Lung (tissue), 12 donors: ENCODE results near the gene QPRT. TPM values are rescaled to one million over a fixed set of nuclear protein-coding genes. Genes with fewer than 3 reads are reported as not detected.
"Not testable (repeated sequence)": the region's sequence is repeated elsewhere in the genome, so short reads cannot be mapped to it uniquely, and the experiment has no call there.

Experiments used
- ATAC-seq: fragments of 200-7000 bp; cut with Tn5 transposase; one replicate; pipeline ENCODE4 v1.9.1; 2020; ENCODE audit warnings: moderate number of reproducible peaks; ENCODE audit not compliant: insufficient read depth, low FRiP score
- DNase-seq, 3 donors: peaks; one replicate each; pipeline ENCODE4 v3.0.0-alpha.2; 2013 to 2017
- H3K27ac ChIP-seq, 2 donors: one replicate each; pipeline ENCODE4 v1.5.1; 2013; ENCODE audit warnings: mild to moderate bottlenecking in 2 of 2, moderate library complexity in 2 of 2, control low read depth in 1 of 2, inconsistent platforms in 1 of 2, low read depth in 1 of 2, low read length in 1 of 2
- H3K27me3 ChIP-seq, 3 donors: one replicate each; pipeline ENCODE4 v1.5.1; 2013; ENCODE audit warnings: low read length in 2 of 3; ENCODE audit not compliant: control insufficient read depth in 3 of 3, insufficient read depth in 3 of 3
- H3K36me3 ChIP-seq, 4 donors: one replicate each; pipeline ENCODE4 v1.5.1; 2013; ENCODE audit warnings: low read length in 4 of 4, mild to moderate bottlenecking in 1 of 4, moderate library complexity in 1 of 4; ENCODE audit not compliant: control insufficient read depth in 4 of 4, insufficient read depth in 4 of 4
- H3K4me1 ChIP-seq, 5 donors: one replicate each; pipeline ENCODE4 v1.5.1; 2013; ENCODE audit warnings: low read length in 5 of 5, mild to moderate bottlenecking in 2 of 5, moderate library complexity in 1 of 5; ENCODE audit not compliant: control insufficient read depth in 5 of 5, insufficient read depth in 5 of 5
- H3K4me3 ChIP-seq: one replicate; pipeline ENCODE4 v1.5.1; 2013; ENCODE audit warnings: mild to moderate bottlenecking, control low read depth, moderate library complexity
- H3K9ac ChIP-seq, 2 donors: one replicate each; pipeline ENCODE4 v1.5.1; 2013; ENCODE audit warnings: low read length in 2 of 2, control low read depth in 1 of 2; ENCODE audit not compliant: insufficient read depth in 1 of 2
- H3K9me3 ChIP-seq, 4 donors: one replicate each; pipeline ENCODE4 v1.5.1; 2013; ENCODE audit warnings: low read length in 3 of 4, mild to moderate bottlenecking in 1 of 4, moderate library complexity in 1 of 4; ENCODE audit not compliant: control insufficient read depth in 4 of 4, insufficient read depth in 3 of 4
- WGBS, 2 donors: extraction: QIAGEN DNeasy Blood & Tissue Kit; methylation state at CpG; one replicate each; pipeline ENCODE4 v1.1.7; 2013; 5-methylcytosine and 5-hydroxymethylcytosine counted together
- polyA plus RNA-seq, 2 donors: library from polyadenylated mRNA; stranded (reverse); fragments of 200-250 nt; gene quantifications; one replicate each; pipeline ENCODE4 v1.2.1, GENCODE V29; 2013
- total RNA-seq, 2 donors: library from RNA; depleted of rRNA in 1 of 2; stranded (reverse); fragments of >200 nt in 1 of 2; gene quantifications; one replicate each; pipeline ENCODE4 v1.2.1, GENCODE V29; 2014 to 2021
- TF ChIP-seq, protein P1 (sequence below): IDR thresholded peaks from 2 replicates; pipeline ENCODE4 v1.5.1; 2012; ENCODE audit warnings: mild to moderate bottlenecking; ENCODE audit errors: control extremely low read depth, extremely low read depth
- donor health status: control.
- donor health status: control.
- donor health status: Bipolar disorder and iron deficiency.
- donor health status: healthy.
- donor health status: DM: yes; HTN: yes; CAD: no.

The QPRT gene
- total and polyA plus RNA-seq, 4 donors: 8.7 to 23.1 (median 15.8) TPM

DNA sequence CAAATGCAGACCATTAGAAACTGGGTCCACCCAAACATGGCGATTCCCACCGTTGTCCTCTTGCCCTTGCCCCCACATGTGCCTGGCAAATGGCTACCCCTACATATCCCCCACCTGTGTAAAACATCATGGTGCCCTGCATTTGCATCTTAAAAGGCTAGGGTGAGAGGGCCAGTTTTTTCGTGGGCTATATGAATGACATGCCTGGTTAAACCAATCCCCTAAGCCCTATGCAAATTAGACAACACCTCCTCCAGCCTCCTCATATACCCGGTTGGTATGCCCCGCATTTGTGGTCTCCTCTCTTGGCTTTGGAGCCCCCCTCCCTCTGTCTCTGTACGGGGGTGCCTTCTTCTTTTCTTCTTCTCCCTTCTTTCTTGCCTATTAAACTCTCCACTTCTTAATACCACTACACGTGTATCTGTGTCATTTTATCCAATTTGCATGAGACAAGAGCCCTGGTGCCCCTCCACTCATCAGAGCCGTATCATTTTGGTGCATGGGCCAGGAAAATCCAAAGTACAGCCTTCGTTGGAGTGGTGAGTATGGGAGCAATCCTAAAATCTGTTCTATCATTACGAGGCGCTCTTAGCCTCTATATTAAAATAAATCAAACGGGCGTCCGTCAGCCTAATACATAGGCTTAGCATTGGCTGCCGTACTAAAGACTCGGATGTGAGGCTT lies 30.1 kb downstream of the QPRT start:
- TF ChIP-seq, protein P1, sequence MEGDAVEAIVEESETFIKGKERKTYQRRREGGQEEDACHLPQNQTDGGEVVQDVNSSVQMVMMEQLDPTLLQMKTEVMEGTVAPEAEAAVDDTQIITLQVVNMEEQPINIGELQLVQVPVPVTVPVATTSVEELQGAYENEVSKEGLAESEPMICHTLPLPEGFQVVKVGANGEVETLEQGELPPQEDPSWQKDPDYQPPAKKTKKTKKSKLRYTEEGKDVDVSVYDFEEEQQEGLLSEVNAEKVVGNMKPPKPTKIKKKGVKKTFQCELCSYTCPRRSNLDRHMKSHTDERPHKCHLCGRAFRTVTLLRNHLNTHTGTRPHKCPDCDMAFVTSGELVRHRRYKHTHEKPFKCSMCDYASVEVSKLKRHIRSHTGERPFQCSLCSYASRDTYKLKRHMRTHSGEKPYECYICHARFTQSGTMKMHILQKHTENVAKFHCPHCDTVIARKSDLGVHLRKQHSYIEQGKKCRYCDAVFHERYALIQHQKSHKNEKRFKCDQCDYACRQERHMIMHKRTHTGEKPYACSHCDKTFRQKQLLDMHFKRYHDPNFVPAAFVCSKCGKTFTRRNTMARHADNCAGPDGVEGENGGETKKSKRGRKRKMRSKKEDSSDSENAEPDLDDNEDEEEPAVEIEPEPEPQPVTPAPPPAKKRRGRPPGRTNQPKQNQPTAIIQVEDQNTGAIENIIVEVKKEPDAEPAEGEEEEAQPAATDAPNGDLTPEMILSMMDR: no peak
- DNase-seq (no peak), ATAC-seq (no peak)
- Histone ChIP-seq H3K27ac (no peak overlapping the region), H3K36me3 (no peaks in the 10 kb centered on the region), H3K27me3 (no peaks in the 10 kb centered on the region), H3K4me3 (no peak overlapping the region), H3K9me3 (no peaks in the 10 kb centered on the region), H3K9ac (no peak overlapping the region), H3K4me1 (peaks cover 0 to 2% (median 0%) of the 10 kb centered on the region in 5 donors)
- WGBS, 2 donors: 68 to 69% methylated on average over 16 of the region's 16 CpGs

DNA sequence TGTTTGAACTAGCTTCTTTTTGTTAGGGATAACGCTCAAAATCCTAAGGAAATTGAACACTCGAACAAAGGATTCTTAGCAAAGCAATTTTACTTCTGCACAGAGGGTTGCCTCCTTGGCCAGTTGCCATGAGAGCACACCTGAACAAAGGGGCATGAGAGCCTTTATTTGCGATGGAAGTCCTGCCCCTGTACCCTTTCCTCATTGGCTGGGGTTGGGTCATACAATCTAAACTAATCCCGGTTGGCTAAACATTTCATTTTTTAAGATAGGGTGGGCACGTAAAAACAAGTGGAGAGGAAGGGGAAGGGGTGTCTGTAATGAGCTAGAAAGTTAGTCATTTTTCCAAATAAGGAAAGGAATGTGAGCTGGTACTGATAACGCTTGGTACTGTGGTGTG lies 30.7 kb downstream of the QPRT start:
- DNase-seq, H3K4me3 ChIP-seq, H3K36me3 ChIP-seq, H3K27me3 ChIP-seq, ATAC-seq, H3K9me3 ChIP-seq, H3K4me1 ChIP-seq, H3K27ac ChIP-seq: not testable (repeated sequence)
- peak overlapping the region in 1 of 2 donors; percentile 5 for H3K9ac ChIP-seq
- 63 to 65% methylated on average over 6 of the region's 6 CpGs for WGBS, 2 donors

DNA sequence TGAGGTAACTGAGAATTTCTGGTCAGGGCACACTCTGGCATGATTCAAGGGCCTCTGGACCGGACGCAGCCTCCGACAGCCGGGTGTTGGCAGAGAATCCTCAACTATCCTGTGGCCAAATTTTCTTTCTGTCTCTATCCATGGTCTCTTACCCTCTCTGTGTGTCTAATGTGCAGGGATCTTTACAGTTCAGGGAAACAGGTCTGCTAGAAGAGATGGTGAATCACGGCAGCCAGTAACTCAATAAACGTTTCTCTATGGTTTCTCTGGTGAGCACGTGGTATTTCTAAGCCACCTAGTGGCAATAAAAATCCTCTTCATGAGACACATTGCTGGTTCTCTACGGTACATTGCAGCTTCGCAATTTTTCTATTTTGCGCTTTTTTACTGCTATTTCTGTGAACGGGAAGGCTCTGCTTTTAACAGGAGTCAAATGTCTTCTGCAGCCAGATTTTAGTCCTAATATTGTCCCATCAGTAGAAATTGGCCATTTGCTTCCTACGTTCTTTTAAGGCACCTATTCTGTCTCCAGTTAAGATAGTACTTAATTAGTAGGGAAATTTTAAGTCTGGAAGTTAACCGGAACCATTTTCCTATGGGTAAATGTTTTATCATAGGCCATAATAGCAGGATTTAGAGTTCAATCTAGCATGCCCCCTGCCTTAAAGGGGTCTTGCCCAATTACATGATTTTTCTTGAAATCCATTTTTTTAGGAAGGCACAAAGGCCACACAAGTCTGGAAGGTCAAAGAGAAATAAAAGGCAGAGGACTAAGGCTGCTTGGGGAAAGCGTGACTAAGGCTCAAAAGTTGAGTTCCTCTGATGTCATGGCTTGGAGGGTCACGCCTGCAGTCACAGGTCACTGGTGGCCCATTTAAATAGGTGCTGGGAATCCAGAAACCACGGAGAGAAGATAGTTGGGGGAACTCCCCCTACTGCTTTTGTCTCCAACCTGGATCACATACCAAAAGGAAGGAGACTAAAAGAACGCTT lies 31.5 kb downstream of the QPRT start:
- DNase-seq: peak in 2 of 3 donors; percentile 67 to 71
- TF ChIP-seq, protein P1: no peak
- Histone ChIP-seq H3K9me3 (no peaks in the 10 kb centered on the region), H3K36me3 (no peaks in the 10 kb centered on the region), H3K27me3 (no peaks in the 10 kb centered on the region), H3K4me3 (no peak overlapping the region), H3K4me1 (peaks cover 0 to 2% (median 0%) of the 10 kb centered on the region in 5 donors), H3K9ac (no peak overlapping the region), H3K27ac (no peak overlapping the region)
- WGBS, 2 donors: 46 to 51% methylated on average over 17 of the region's 17 CpGs
- peak; percentile 77 for ATAC-seq

DNA sequence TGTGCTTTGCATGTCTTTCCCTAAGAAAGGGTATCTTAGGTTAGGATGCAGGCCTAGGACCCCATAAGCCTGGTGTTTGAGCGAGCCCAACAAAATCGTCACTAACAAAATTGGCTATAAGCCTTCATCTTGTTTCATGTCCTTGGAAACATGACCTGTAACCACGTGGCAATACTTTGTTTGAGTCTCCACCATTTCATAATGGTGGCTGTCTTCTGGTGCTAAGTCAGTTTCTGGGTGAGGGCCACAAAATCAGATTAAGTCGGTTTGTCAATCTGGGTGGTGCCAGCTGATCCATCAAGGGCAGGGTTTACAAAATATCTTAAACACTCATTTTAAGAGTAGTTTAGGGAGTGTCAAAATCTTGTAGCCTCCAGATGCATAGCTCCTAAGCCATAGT lies 33.8 kb downstream of the QPRT start:
- TF ChIP-seq, protein P1: no peak
- H3K9ac ChIP-seq: no peak overlapping the region
- H3K4me3 ChIP-seq: no peak overlapping the region
- no peak for DNase-seq
- ATAC-seq: no peak
- peaks cover 0 to 2% (median 0%) of the 10 kb centered on the region in 5 donors for H3K4me1 ChIP-seq
- no peak overlapping the region for H3K27ac ChIP-seq
- H3K36me3 ChIP-seq: no peaks in the 10 kb centered on the region
- H3K27me3 ChIP-seq: no peaks in the 10 kb centered on the region
- WGBS, 2 donors: 66 to 89% methylated on average over 4 of the region's 4 CpGs
- H3K9me3 ChIP-seq: no peaks in the 10 kb centered on the region
